Lung (tissue), 12 donors: ENCODE measurements around the gene GP1BB. TPM values are rescaled to one million over a fixed set of nuclear protein-coding genes. Genes with fewer than 3 reads are reported as not detected.

Experiments used
- ATAC-seq: fragments of 200-7000 bp; cut with Tn5 transposase; one replicate; pipeline ENCODE4 v1.9.1; 2020; ENCODE audit warnings: moderate number of reproducible peaks; ENCODE audit not compliant: insufficient read depth, low FRiP score
- DNase-seq, 3 donors: peaks; one replicate each; pipeline ENCODE4 v3.0.0-alpha.2; 2013 to 2017
- H3K27ac ChIP-seq, 2 donors: one replicate each; pipeline ENCODE4 v1.5.1; 2013; ENCODE audit warnings: mild to moderate bottlenecking in 2 of 2, moderate library complexity in 2 of 2, control low read depth in 1 of 2, inconsistent platforms in 1 of 2, low read depth in 1 of 2, low read length in 1 of 2
- H3K27me3 ChIP-seq, 3 donors: one replicate each; pipeline ENCODE4 v1.5.1; 2013; ENCODE audit warnings: low read length in 2 of 3; ENCODE audit not compliant: control insufficient read depth in 3 of 3, insufficient read depth in 3 of 3
- H3K36me3 ChIP-seq, 4 donors: one replicate each; pipeline ENCODE4 v1.5.1; 2013; ENCODE audit warnings: low read length in 4 of 4, mild to moderate bottlenecking in 1 of 4, moderate library complexity in 1 of 4; ENCODE audit not compliant: control insufficient read depth in 4 of 4, insufficient read depth in 4 of 4
- H3K4me1 ChIP-seq, 5 donors: one replicate each; pipeline ENCODE4 v1.5.1; 2013; ENCODE audit warnings: low read length in 5 of 5, mild to moderate bottlenecking in 2 of 5, moderate library complexity in 1 of 5; ENCODE audit not compliant: control insufficient read depth in 5 of 5, insufficient read depth in 5 of 5
- H3K4me3 ChIP-seq: one replicate; pipeline ENCODE4 v1.5.1; 2013; ENCODE audit warnings: mild to moderate bottlenecking, control low read depth, moderate library complexity
- H3K9ac ChIP-seq, 2 donors: one replicate each; pipeline ENCODE4 v1.5.1; 2013; ENCODE audit warnings: low read length in 2 of 2, control low read depth in 1 of 2; ENCODE audit not compliant: insufficient read depth in 1 of 2
- H3K9me3 ChIP-seq, 4 donors: one replicate each; pipeline ENCODE4 v1.5.1; 2013; ENCODE audit warnings: low read length in 3 of 4, mild to moderate bottlenecking in 1 of 4, moderate library complexity in 1 of 4; ENCODE audit not compliant: control insufficient read depth in 4 of 4, insufficient read depth in 3 of 4
- WGBS, 2 donors: extraction: QIAGEN DNeasy Blood & Tissue Kit; methylation state at CpG; one replicate each; pipeline ENCODE4 v1.1.7; 2013; 5-methylcytosine and 5-hydroxymethylcytosine counted together
- polyA plus RNA-seq, 2 donors: library from polyadenylated mRNA; stranded (reverse); fragments of 200-250 nt; gene quantifications; one replicate each; pipeline ENCODE4 v1.2.1, GENCODE V29; 2013
- total RNA-seq, 2 donors: library from RNA; depleted of rRNA in 1 of 2; stranded (reverse); fragments of >200 nt in 1 of 2; gene quantifications; one replicate each; pipeline ENCODE4 v1.2.1, GENCODE V29; 2014 to 2021
- TF ChIP-seq, protein P1 (sequence below): IDR thresholded peaks from 2 replicates; pipeline ENCODE4 v1.5.1; 2012; ENCODE audit warnings: mild to moderate bottlenecking; ENCODE audit errors: control extremely low read depth, extremely low read depth
- donor health status: control.
- donor health status: control.
- donor health status: Bipolar disorder and iron deficiency.
- donor health status: healthy.
- donor health status: DM: yes; HTN: yes; CAD: no.

The GP1BB gene
- total and polyA plus RNA-seq, 4 donors, result 1.9 to 5.5 (median 3.4) TPM

DNA sequence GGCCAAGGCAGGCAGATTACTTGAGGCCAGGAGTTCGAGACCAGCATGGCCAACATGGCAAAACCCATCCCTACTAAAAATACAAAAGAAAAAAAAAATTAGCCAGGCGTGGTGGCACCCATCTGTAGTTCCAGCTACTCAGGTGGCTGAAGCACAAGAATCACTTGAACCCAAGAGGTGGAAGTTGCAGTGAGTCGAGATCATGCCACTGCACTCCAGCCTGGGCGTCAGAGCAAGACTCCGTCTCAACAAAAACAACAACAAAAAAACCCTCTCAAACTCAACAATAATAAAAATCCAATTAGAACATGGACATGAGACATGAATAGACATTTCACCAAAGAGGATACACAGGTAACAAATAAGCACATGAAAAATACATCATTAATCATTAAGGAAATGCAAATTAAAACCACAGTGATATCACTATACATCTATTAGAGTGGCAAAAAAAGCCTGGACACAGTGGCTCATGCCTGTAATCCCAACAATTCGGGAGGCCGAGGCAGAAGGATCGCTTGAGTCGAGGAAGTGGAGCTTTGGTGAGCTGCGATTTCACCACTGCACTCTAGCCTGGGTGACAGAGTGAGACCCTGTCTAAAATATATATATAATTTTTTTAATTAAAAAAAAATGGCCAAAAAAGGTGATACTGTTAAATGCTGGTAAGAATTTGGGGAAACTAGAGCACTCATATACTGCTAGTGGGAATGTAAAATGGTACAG lies 21.8 kb upstream of the GP1BB start:
- H3K4me1 ChIP-seq, result no peaks in the 10 kb centered on the region
- H3K9ac ChIP-seq, result no peak overlapping the region
- ATAC-seq (no peak), DNase-seq (no peak)
- H3K9me3 ChIP-seq, result no peaks in the 10 kb centered on the region
- H3K4me3 ChIP-seq, result no peak overlapping the region
- TF ChIP-seq, protein P1, sequence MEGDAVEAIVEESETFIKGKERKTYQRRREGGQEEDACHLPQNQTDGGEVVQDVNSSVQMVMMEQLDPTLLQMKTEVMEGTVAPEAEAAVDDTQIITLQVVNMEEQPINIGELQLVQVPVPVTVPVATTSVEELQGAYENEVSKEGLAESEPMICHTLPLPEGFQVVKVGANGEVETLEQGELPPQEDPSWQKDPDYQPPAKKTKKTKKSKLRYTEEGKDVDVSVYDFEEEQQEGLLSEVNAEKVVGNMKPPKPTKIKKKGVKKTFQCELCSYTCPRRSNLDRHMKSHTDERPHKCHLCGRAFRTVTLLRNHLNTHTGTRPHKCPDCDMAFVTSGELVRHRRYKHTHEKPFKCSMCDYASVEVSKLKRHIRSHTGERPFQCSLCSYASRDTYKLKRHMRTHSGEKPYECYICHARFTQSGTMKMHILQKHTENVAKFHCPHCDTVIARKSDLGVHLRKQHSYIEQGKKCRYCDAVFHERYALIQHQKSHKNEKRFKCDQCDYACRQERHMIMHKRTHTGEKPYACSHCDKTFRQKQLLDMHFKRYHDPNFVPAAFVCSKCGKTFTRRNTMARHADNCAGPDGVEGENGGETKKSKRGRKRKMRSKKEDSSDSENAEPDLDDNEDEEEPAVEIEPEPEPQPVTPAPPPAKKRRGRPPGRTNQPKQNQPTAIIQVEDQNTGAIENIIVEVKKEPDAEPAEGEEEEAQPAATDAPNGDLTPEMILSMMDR, result no peak
- H3K27ac ChIP-seq, result no peak overlapping the region
- 76% methylated on average over 10 of the region's 10 CpGs for WGBS, 2 donors
- H3K36me3 ChIP-seq, result no peaks in the 10 kb centered on the region
- no peaks in the 10 kb centered on the region for H3K27me3 ChIP-seq

DNA sequence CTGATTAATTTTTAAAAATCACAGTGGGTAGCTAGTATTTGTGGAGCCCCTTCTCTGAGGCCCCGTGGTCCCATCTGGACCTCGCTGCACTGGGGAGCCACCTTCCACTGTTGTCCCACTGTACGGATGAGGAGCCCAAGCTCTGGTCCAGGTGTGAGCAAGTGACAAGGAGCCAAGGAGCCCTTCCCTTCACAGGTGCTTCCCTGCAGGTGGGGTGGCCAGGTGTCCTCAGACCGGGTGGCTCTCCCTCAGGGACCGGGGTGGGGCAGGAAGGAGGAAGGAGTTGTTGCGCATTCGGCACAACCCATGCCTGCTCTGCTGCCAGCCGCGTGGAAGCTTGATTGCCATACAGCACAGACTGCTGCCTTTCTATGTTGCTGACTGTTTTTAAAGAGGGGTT lies 19.5 kb upstream of the GP1BB start:
- H3K27me3 ChIP-seq, result no peaks in the 10 kb centered on the region

DNA sequence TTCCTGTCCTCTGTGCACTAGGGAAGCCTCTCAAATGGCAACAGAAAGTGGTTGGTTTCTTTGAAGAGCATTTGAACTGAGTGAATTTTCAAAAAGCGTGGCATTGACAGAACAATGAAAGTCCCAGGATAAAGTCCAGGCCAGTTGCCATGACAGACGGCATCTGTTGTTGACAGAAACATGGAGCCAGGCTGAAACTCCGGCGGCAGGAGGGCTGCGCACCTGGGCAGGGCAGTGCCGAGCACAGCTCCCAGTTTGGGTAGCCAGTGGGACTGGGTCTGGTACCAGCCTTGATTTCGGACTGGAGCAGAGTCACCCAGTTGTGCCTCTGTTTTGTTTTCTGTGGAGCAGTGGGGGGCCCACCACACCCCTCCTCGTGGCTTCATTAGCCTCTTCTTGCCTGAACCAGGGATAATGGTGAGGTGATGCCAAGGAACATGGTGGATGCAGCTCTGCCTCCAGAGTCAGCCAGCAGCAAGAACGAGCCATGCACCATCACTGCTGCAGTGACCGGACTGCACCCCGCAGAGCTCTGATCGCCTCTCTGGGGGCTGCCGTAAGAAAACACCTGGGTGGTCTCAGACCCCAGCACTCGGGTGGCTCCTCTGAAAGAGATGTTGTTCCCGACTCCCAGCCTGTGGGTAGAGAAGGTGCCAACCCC lies 18.9 kb upstream of the GP1BB start:
- H3K9me3 ChIP-seq, result no peaks in the 10 kb centered on the region
- H3K4me1 ChIP-seq, result no peaks in the 10 kb centered on the region
- no peak overlapping the region for H3K9ac ChIP-seq
- no peaks in the 10 kb centered on the region for H3K36me3 ChIP-seq
- TF ChIP-seq, protein P1, result no peak
- DNase-seq (peak in 1 of 3 donors; percentile 7), ATAC-seq (no peak)
- 84 to 86% methylated on average over 15 of the region's 15 CpGs for WGBS, 2 donors
- no peak overlapping the region for H3K4me3 ChIP-seq
- no peaks in the 10 kb centered on the region for H3K27me3 ChIP-seq
- H3K27ac ChIP-seq, result no peak overlapping the region

More for the DNA sequence above, 19.5 kb upstream of the GP1BB start:
- no peaks in the 10 kb centered on the region for H3K9me3 ChIP-seq
- no peaks in the 10 kb centered on the region for H3K4me1 ChIP-seq
- 48 to 64% methylated on average over 9 of the region's 9 CpGs for WGBS, 2 donors
- no peak overlapping the region for H3K27ac ChIP-seq
- peak in 1 of 3 donors; percentile 10 for DNase-seq
- H3K36me3 ChIP-seq, result no peaks in the 10 kb centered on the region
- no peak overlapping the region for H3K4me3 ChIP-seq
- no peak for ATAC-seq
- no peak overlapping the region for H3K9ac ChIP-seq
- TF ChIP-seq, protein P1, result no peak
